ENCODE measurements around the gene IBSP. TPM values are rescaled to one million over a fixed set of nuclear protein-coding genes. Genes with fewer than 3 reads are reported as not detected.

IBSP gene
- total RNA-seq, 6 donors from 2014 or later, result not detected

GRCh38 chr4:87835197-87835596 is 35.8 kb downstream of the IBSP start:
- DNase-seq (no peak), ATAC-seq (ENCODE audit: low FRiP score in 2 of 2) (peak in 1 of 2 donors; percentile 23)
- TF ChIP-seq CTCF (IDR thresholded peaks at IDR 0.05) (no peak), EP300 (IDR thresholded peaks at IDR 0.05) (no peak), POLR2A (IDR thresholded peaks at IDR 0.05) (no peak), POLR2AphosphoS5 (IDR thresholded peaks at IDR 0.05) (no peak)
- peaks cover 0 to 4% (median 0%) of the 10 kb centered on the region in 4 donors for H3K4me1 ChIP-seq
- no peaks in the 10 kb centered on the region for H3K27me3 ChIP-seq
- WGBS, 2 donors, result 76 to 81% methylated on average over 2 of the region's 2 CpGs
- H3K9me3 ChIP-seq, result no peaks in the 10 kb centered on the region
- no peak overlapping the region for H3K27ac ChIP-seq
- H3K4me3 ChIP-seq, result no peak overlapping the region
- H3K36me3 ChIP-seq, result no peaks in the 10 kb centered on the region

DNA sequence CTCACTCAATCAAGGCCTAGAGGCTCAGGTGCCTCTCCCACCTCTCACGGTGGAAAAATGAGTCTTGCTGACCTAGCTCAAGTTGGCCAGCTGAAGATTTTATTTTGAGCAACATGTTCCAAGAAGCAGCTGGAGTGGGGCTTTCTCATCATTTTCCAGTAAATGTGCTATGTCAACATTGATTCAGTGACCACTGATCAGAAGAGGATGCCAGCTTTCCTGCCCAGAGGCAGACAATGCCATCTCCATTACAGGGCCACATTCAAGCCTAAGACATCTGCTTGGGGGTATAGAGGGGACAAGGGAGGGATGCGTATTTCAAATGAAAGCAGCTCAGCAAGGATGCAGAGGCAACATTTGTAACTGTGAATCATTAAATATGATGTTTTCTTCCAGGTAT is 36.4 kb downstream of the IBSP start:
- Histone ChIP-seq H3K9me3 (no peaks in the 10 kb centered on the region), H3K4me3 (no peak overlapping the region), H3K27ac (no peak overlapping the region), H3K36me3 (no peaks in the 10 kb centered on the region), H3K4me1 (peaks cover 0 to 4% (median 0%) of the 10 kb centered on the region in 4 donors), H3K27me3 (no peaks in the 10 kb centered on the region)
- ATAC-seq (ENCODE audit: low FRiP score in 2 of 2), result no peak
- WGBS, 2 donors, result 81 to 92% methylated on average over 2 of the region's 2 CpGs
- TF ChIP-seq EP300 (IDR thresholded peaks at IDR 0.05) (no peak), POLR2A (IDR thresholded peaks at IDR 0.05) (no peak), CTCF (IDR thresholded peaks at IDR 0.05) (no peak), POLR2AphosphoS5 (IDR thresholded peaks at IDR 0.05) (no peak)
- DNase-seq, result no peak

GRCh38 chr4:87838205-87838604 is 38.9 kb downstream of the IBSP start:
- H3K27ac ChIP-seq, result no peak overlapping the region
- ATAC-seq (ENCODE audit: low FRiP score in 2 of 2) (peak in 1 of 2 donors; percentile 44), DNase-seq (no peak)
- peaks cover 0 to 4% (median 0%) of the 10 kb centered on the region in 4 donors for H3K4me1 ChIP-seq
- H3K4me3 ChIP-seq, result no peak overlapping the region
- no peaks in the 10 kb centered on the region for H3K36me3 ChIP-seq
- WGBS, 2 donors, result 78 to 82% methylated on average over 6 of the region's 6 CpGs
- H3K9me3 ChIP-seq, result no peaks in the 10 kb centered on the region
- H3K27me3 ChIP-seq, result no peaks in the 10 kb centered on the region
- TF ChIP-seq CTCF (IDR thresholded peaks at IDR 0.05) (no peak), POLR2A (IDR thresholded peaks at IDR 0.05) (no peak), EP300 (IDR thresholded peaks at IDR 0.05) (no peak), POLR2AphosphoS5 (IDR thresholded peaks at IDR 0.05) (no peak)

DNA sequence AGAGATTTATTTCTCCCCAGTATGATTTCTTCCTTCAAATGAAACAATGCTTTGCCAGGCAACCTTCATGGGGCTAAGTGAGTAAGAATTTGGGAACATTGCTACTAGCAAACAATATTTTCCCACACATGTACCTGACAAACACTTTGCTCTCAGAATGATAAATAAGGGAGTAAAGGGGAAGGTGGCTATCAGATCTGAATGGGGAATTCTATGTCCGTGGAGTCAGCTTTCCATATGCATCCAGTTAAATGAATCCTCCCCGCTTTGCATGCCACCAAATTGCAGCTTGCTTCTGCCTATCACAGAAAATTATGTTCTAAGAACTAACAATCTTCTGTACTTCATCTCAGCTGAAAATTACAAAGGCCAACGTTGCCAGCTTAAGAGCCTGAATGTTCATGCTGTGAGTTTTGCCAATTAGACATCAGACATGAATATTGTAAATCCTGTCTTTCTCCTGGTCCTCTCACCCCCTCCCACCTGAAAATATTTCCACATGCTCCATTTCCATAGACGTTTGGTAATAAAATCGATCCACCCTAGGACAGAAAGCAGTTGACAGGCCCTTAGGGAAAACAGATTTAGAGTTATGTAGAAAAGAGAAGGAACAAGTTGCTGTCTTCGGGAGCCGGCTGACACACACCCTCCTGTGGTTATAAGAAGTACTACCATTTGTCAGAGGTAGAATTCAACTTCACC is 39.7 kb downstream of the IBSP start:
- WGBS, 2 donors, result 31 to 32% methylated on average over 7 of the region's 7 CpGs
- no peak overlapping the region for H3K4me3 ChIP-seq
- DNase-seq (peak in 1 of 2 donors; percentile 48), ATAC-seq (ENCODE audit: low FRiP score in 2 of 2) (peak in 1 of 2 donors; percentile 74)
- peaks cover 0 to 4% (median 2%) of the 10 kb centered on the region in 4 donors for H3K4me1 ChIP-seq
- H3K36me3 ChIP-seq, result no peaks in the 10 kb centered on the region
- TF ChIP-seq CTCF (IDR thresholded peaks at IDR 0.05) (peak; percentile 33 to 62 (median 54)), EP300 (IDR thresholded peaks at IDR 0.05) (no peak), POLR2A (IDR thresholded peaks at IDR 0.05) (no peak)
- H3K9me3 ChIP-seq, result no peaks in the 10 kb centered on the region
- H3K27ac ChIP-seq, result no peak overlapping the region
- no peaks in the 10 kb centered on the region for H3K27me3 ChIP-seq

- no peak for DNase-seq
- WGBS, 2 donors, result 3 to 8% methylated on average over 1 of the region's 1 CpG
Observed at GRCh38 chr4:87839592-87839946, 40.2 kb downstream of the IBSP start.

More at GRCh38 chr4:87839592-87839946, 40.2 kb downstream of the IBSP start:
- H3K27ac ChIP-seq, result no peak overlapping the region
- H3K36me3 ChIP-seq, result no peaks in the 10 kb centered on the region
- no peaks in the 10 kb centered on the region for H3K27me3 ChIP-seq
- no peak for TF ChIP-seq CTCF (IDR thresholded peaks at IDR 0.05)
- TF ChIP-seq POLR2A (IDR thresholded peaks at IDR 0.05), result no peak
- TF ChIP-seq POLR2AphosphoS5 (IDR thresholded peaks at IDR 0.05), result no peak
- TF ChIP-seq EP300 (IDR thresholded peaks at IDR 0.05), result no peak
- ATAC-seq (ENCODE audit: low FRiP score in 2 of 2), result no peak
- H3K4me3 ChIP-seq, result no peak overlapping the region
- peaks cover 0 to 4% (median 2%) of the 10 kb centered on the region in 4 donors for H3K4me1 ChIP-seq
- H3K9me3 ChIP-seq, result no peaks in the 10 kb centered on the region

Measured in upper lobe of left lung (tissue), 6 donors.